ENCODE results near the gene ARHGEF2. TPM values are rescaled to one million over a fixed set of nuclear protein-coding genes. Genes with fewer than 3 reads are reported as not detected.

Gene ARHGEF2
- total and polyA plus RNA-seq, 7 donors: 7.4 to 54.0 (median 39.1) TPM

DNA sequence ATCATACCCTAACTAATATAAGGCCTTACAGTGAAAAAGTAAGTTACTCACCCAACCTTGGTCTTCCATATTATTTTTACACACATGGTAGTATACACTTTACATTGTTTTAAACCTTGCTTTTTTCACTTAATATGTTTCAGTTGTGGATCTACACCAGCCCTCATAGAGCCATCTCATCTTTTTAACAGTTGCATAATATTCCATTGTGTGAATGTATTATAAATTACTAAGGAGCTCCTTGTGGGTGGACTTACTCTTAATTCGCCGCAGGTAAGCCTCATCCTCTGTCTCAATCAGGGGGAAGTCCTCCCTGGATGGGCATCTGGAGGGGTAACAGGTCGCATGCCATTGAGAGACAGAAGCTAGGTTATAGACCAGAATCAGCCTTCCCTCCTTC, 23.7 kb downstream of the ARHGEF2 start:
- H3K4me1 ChIP-seq: peaks cover 8% of the 10 kb centered on the region
- intact Hi-C loops (cut with DNase I): no loop called here
- no peak overlapping the region for H3K4me3 ChIP-seq
- no peaks in the 10 kb centered on the region for H3K27me3 ChIP-seq (ENCODE audit: insufficient read depth in 3 of 3, low read length in 2 of 3)
- TF ChIP-seq, protein P1, sequence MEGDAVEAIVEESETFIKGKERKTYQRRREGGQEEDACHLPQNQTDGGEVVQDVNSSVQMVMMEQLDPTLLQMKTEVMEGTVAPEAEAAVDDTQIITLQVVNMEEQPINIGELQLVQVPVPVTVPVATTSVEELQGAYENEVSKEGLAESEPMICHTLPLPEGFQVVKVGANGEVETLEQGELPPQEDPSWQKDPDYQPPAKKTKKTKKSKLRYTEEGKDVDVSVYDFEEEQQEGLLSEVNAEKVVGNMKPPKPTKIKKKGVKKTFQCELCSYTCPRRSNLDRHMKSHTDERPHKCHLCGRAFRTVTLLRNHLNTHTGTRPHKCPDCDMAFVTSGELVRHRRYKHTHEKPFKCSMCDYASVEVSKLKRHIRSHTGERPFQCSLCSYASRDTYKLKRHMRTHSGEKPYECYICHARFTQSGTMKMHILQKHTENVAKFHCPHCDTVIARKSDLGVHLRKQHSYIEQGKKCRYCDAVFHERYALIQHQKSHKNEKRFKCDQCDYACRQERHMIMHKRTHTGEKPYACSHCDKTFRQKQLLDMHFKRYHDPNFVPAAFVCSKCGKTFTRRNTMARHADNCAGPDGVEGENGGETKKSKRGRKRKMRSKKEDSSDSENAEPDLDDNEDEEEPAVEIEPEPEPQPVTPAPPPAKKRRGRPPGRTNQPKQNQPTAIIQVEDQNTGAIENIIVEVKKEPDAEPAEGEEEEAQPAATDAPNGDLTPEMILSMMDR (IDR thresholded peaks at IDR 0.05): no peak
- H3K9me3 ChIP-seq: no peaks in the 10 kb centered on the region
- DNase-seq (no peak), ATAC-seq (no peak)
- WGBS, 3 donors: 97 to 99% (median 98%) methylated on average over 3 of the region's 3 CpGs
- no peak overlapping the region for H3K27ac ChIP-seq
- peaks cover 12 to 99% of the 10 kb centered on the region in 2 donors for H3K36me3 ChIP-seq (ENCODE audit: insufficient read depth in 1 of 2, low read depth in 1 of 2)

DNA sequence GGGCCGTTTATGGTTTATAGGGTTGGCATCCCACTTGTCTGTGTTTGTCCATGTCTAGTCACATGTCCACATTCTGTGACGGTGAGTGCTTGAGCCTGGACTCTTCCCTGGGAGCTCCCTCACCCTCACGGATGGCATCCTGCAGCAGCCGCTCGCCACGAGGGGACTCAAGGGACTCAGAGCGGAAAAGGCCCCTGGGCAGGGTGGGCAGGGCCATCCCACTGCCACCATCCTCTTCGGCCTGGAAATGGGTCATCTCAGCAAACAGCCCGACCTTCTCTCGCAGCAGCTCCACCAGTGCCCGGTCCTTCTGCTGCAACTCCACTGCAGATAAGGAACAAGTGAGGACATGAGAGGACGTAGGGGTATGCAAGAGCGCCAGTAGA, 25.8 kb downstream of the ARHGEF2 start:
- no peak overlapping the region for H3K27ac ChIP-seq

DNA sequence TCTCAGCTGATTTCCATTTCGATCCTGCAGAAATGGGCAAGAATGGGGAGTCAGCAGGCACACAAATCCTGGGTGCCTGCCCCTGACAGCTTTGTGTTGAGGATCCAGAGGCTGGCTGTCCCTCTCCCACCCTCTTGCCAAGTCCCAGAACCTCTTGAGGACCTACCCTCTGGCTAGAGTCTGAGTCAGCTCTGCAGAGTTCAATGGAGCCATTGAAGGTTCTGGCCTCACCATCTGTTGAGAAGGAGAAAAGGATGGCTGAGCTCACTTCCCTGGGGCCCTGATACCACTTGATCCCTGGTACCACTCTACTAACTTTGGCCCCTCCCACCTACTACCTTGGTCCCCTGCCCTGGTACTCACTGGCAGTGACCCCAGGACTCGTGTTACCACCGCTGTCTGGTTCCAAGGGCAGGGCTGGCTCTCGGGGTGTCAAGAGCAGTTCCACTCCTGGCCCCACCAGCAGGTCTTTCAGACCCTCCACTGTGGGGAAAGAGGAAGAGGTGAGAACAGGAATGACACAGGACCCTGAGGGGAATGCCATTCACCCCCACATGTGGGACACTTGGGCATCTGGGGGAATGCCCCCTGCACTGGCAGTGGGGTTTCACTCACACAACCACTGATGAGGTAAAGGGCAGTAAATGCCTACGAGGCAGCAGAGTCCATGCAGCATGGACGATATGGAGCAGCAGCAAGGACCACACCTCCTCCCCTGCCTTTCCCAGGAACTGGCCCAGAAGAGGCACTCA, 26.4 kb downstream of the ARHGEF2 start:
- Histone ChIP-seq H3K27ac (no peak overlapping the region), H3K9me3 (no peaks in the 10 kb centered on the region), H3K4me3 (no peak overlapping the region), H3K4me1 (peaks cover 8% of the 10 kb centered on the region), H3K36me3 (ENCODE audit: insufficient read depth in 1 of 2, low read depth in 1 of 2) (peaks cover 15 to 99% of the 10 kb centered on the region in 2 donors), H3K27me3 (ENCODE audit: insufficient read depth in 3 of 3, low read length in 2 of 3) (no peaks in the 10 kb centered on the region)
- WGBS, 3 donors: 40 to 47% (median 43%) methylated on average over 6 of the region's 6 CpGs
- ATAC-seq (peak in 2 of 4 donors; percentile 48 to 54), DNase-seq (no peak)
- TF ChIP-seq, protein P1 (IDR thresholded peaks at IDR 0.05): no peak
- intact Hi-C loops (cut with DNase I): no loop called here

More for the DNA sequence above, 25.8 kb downstream of the ARHGEF2 start:
- Histone ChIP-seq H3K9me3 (no peaks in the 10 kb centered on the region), H3K27me3 (ENCODE audit: insufficient read depth in 3 of 3, low read length in 2 of 3) (no peaks in the 10 kb centered on the region), H3K36me3 (ENCODE audit: insufficient read depth in 1 of 2, low read depth in 1 of 2) (peaks cover 15 to 99% of the 10 kb centered on the region in 2 donors), H3K4me1 (peaks cover 8% of the 10 kb centered on the region), H3K4me3 (no peak overlapping the region)
- DNase-seq: no peak
- TF ChIP-seq, protein P1 (IDR thresholded peaks at IDR 0.05): no peak
- peak in 2 of 4 donors; percentile 37 to 38 for ATAC-seq
- intact Hi-C loops (cut with DNase I): no loop called here
- 76 to 84% (median 80%) methylated on average over 13 of the region's 13 CpGs for WGBS, 3 donors

DNA sequence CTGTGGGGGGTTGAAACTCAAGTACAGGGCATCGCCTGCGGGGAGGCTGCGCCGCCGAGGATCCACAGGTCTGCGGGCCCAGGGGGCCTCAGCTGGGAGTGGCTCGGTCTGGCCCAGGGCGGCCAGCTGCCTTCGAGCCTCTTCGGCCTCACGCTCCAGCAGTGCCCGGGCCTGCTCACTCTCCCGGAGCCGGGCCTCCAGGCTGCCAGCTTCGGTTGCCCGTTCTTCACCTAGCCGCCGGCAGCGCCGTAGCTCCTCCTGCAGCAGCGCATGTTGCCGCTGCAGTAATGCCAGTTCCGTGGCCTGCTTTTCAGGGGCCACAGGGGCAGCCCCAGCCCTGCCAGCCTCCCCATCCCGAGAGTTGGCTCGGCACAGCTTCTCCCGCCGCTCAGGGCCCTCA, 27.5 kb downstream of the ARHGEF2 start:
- TF ChIP-seq, protein P1 (IDR thresholded peaks at IDR 0.05): no peak
- DNase-seq (no peak), ATAC-seq (peak in 3 of 4 donors; percentile 10 to 19 (median 12))
- Histone ChIP-seq H3K4me3 (no peak overlapping the region), H3K36me3 (ENCODE audit: insufficient read depth in 1 of 2, low read depth in 1 of 2) (peaks cover 15 to 99% of the 10 kb centered on the region in 2 donors), H3K9me3 (no peaks in the 10 kb centered on the region), H3K4me1 (peaks cover 9% of the 10 kb centered on the region), H3K27ac (no peak overlapping the region), H3K27me3 (ENCODE audit: insufficient read depth in 3 of 3, low read length in 2 of 3) (no peaks in the 10 kb centered on the region)
- 94 to 96% (median 94%) methylated on average over 27 of the region's 27 CpGs for WGBS, 3 donors
- intact Hi-C loops (cut with DNase I): no loop called here
